Stimulated activated CD8-positive, alpha-beta memory T cell treated with anti-CD3 and anti-CD28 coated beads, Interleukin-7, amount 100 ng/mL, for 4 hours (primary cell): ENCODE data around the gene TPP1.

ENCODE experiments used
- DNase-seq, 2 donors: peaks; one replicate each; pipeline ENCODE4 v3.0.0-alpha.2; 2020; ENCODE audit warnings: low read depth in 2 of 2

TPP1 gene

GRCh38 chr11:6619004-6619745 is at the start of gene TPP1:
Gene TPP1, minus strand, starts transcription at chr11:6619422. Its CDS starts 22 bp downstream, at chr11:6619400.
- peak; percentile 80 to 87 for DNase-seq

GRCh38 chr11:6667733-6668374 is 48.6 kb upstream of the TPP1 start:
- peak in 1 of 2 donors; percentile 24 for DNase-seq

- DNase-seq = no peak
Observed at GRCh38 chr11:6666302-6667183, 47.3 kb upstream of the TPP1 start.

- DNase-seq = no peak
Observed at GRCh38 chr11:6664551-6664950, 45.3 kb upstream of the TPP1 start.

- no peak for DNase-seq
Observed at GRCh38 chr11:6663794-6664469, 44.7 kb upstream of the TPP1 start.

GRCh38 chr11:6660712-6661111 is 41.5 kb upstream of the TPP1 start:
- DNase-seq = no peak

GRCh38 chr11:6658647-6659046 is 39.4 kb upstream of the TPP1 start:
- DNase-seq = no peak

GRCh38 chr11:6657346-6657745 is 38.1 kb upstream of the TPP1 start:
- no peak for DNase-seq

- DNase-seq = no peak
Observed at GRCh38 chr11:6656936-6657335, 37.7 kb upstream of the TPP1 start.

- no peak for DNase-seq
Observed at GRCh38 chr11:6656584-6656915, 37.3 kb upstream of the TPP1 start.

GRCh38 chr11:6655790-6656583 is 36.8 kb upstream of the TPP1 start, which contains the start of gene DCHS1:
Gene DCHS1, minus strand, starts transcription at chr11:6655809. Its CDS starts 14,196 bp downstream, at chr11:6641613.
- DNase-seq = peak in 1 of 2 donors; percentile 15

GRCh38 chr11:6655020-6655789 is 36.0 kb upstream of the TPP1 start:
- peak in 1 of 2 donors; percentile 23 for DNase-seq

- DNase-seq = peak in 1 of 2 donors; percentile 40
Observed at GRCh38 chr11:6654281-6655019, 35.2 kb upstream of the TPP1 start.

GRCh38 chr11:6653656-6654055 is 34.4 kb upstream of the TPP1 start:
- no peak for DNase-seq

- DNase-seq = no peak
Observed at GRCh38 chr11:6653097-6653496, 33.9 kb upstream of the TPP1 start.

- no peak for DNase-seq
Observed at GRCh38 chr11:6652182-6652581, 33.0 kb upstream of the TPP1 start.

- DNase-seq = peak; percentile 41 to 46
Observed at GRCh38 chr11:6650980-6651379, 31.8 kb upstream of the TPP1 start.

- DNase-seq = no peak
Observed at GRCh38 chr11:6650104-6650503, 30.9 kb upstream of the TPP1 start.

- no peak for DNase-seq
Observed at GRCh38 chr11:6648501-6648900, 29.3 kb upstream of the TPP1 start.
